GM12891 (cell line): Measurements from ENCODE around the gene SOHLH1.

Source experiments
- PAX5 ChIP-seq: IDR thresholded peaks from 2 replicates; pipeline ENCODE4 v1.6.1; 2011; ENCODE audit warnings: low read length, moderate library complexity, mild to moderate bottlenecking; ENCODE audit not compliant: insufficient read depth, severe bottlenecking
- POLR2A ChIP-seq: IDR thresholded peaks from 2 replicates; pipeline ENCODE4 v1.6.1; 2011; ENCODE audit warnings: low read depth, low read length, control low read depth
- POLR2AphosphoS5 ChIP-seq: IDR thresholded peaks from 2 replicates; pipeline ENCODE4 v1.6.1; 2011; ENCODE audit warnings: low read depth, low read length, control low read depth
- POU2F2 ChIP-seq: IDR thresholded peaks from 2 replicates; pipeline ENCODE4 v1.6.1; 2011; ENCODE audit warnings: low read depth, mild to moderate bottlenecking, control low read depth, low read length, moderate library complexity
- TAF1 ChIP-seq: IDR thresholded peaks from 2 replicates; pipeline ENCODE4 v1.6.1; 2011; ENCODE audit warnings: low read depth, low read length, control low read depth

- no peak for TF ChIP-seq POLR2A
- TF ChIP-seq PAX5, result no peak
- no peak for TF ChIP-seq POLR2AphosphoS5
- TF ChIP-seq TAF1, result no peak
- TF ChIP-seq POU2F2, result no peak
Measured at GRCh38 chr9:135669616-135670285, 29.5 kb downstream of the SOHLH1 start.
